Measurements from ENCODE around the gene FZD7. TPM values are rescaled to one million over a fixed set of nuclear protein-coding genes. Genes with fewer than 3 reads are reported as not detected.

The FZD7 gene
- total and polyA plus RNA-seq, 7 donors, result 1.8 to 32.1 (median 9.5) TPM

- H3K27ac ChIP-seq, result no peak overlapping the region
- ATAC-seq (no peak), DNase-seq (no peak)
- intact Hi-C loops (cut with DNase I), result no loop called here
- no peak overlapping the region for H3K4me3 ChIP-seq
- peaks cover 13% of the 10 kb centered on the region for H3K4me1 ChIP-seq
- TF ChIP-seq, protein P1, sequence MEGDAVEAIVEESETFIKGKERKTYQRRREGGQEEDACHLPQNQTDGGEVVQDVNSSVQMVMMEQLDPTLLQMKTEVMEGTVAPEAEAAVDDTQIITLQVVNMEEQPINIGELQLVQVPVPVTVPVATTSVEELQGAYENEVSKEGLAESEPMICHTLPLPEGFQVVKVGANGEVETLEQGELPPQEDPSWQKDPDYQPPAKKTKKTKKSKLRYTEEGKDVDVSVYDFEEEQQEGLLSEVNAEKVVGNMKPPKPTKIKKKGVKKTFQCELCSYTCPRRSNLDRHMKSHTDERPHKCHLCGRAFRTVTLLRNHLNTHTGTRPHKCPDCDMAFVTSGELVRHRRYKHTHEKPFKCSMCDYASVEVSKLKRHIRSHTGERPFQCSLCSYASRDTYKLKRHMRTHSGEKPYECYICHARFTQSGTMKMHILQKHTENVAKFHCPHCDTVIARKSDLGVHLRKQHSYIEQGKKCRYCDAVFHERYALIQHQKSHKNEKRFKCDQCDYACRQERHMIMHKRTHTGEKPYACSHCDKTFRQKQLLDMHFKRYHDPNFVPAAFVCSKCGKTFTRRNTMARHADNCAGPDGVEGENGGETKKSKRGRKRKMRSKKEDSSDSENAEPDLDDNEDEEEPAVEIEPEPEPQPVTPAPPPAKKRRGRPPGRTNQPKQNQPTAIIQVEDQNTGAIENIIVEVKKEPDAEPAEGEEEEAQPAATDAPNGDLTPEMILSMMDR (IDR thresholded peaks at IDR 0.05), result no peak
- H3K36me3 ChIP-seq (ENCODE audit: insufficient read depth in 1 of 2, low read depth in 1 of 2), result no peaks in the 10 kb centered on the region
- H3K27me3 ChIP-seq (ENCODE audit: insufficient read depth in 3 of 3, low read length in 2 of 3), result no peaks in the 10 kb centered on the region
- H3K9me3 ChIP-seq, result no peaks in the 10 kb centered on the region
- WGBS, 3 donors, result 75 to 82% (median 76%) methylated on average over 3 of the region's 3 CpGs
Measured at GRCh38 chr2:202005272-202005887, 28.3 kb upstream of the FZD7 start.

- Histone ChIP-seq H3K27ac (no peak overlapping the region), H3K4me1 (peaks cover 13% of the 10 kb centered on the region), H3K9me3 (no peaks in the 10 kb centered on the region), H3K36me3 (ENCODE audit: insufficient read depth in 1 of 2, low read depth in 1 of 2) (no peaks in the 10 kb centered on the region), H3K4me3 (no peak overlapping the region), H3K27me3 (ENCODE audit: insufficient read depth in 3 of 3, low read length in 2 of 3) (no peaks in the 10 kb centered on the region)
- DNase-seq, result no peak
- TF ChIP-seq, protein P1 (IDR thresholded peaks at IDR 0.05), result no peak
- 83 to 90% (median 86%) methylated on average over 1 of the region's 1 CpG for WGBS, 3 donors
- intact Hi-C loops (cut with DNase I), result no loop called here
- ATAC-seq, result no peak
Measured at GRCh38 chr2:202006301-202006700, 27.4 kb upstream of the FZD7 start.

GRCh38 chr2:202007015-202007982 lies 26.4 kb upstream of the FZD7 start:
- no peaks in the 10 kb centered on the region for H3K36me3 ChIP-seq (ENCODE audit: insufficient read depth in 1 of 2, low read depth in 1 of 2)
- intact Hi-C loops (cut with DNase I), result no loop called here
- DNase-seq (no peak), ATAC-seq (no peak)
- H3K27me3 ChIP-seq (ENCODE audit: insufficient read depth in 3 of 3, low read length in 2 of 3), result no peaks in the 10 kb centered on the region
- peaks cover 13% of the 10 kb centered on the region for H3K4me1 ChIP-seq
- H3K27ac ChIP-seq, result no peak overlapping the region
- WGBS, 3 donors, result 73 to 90% (median 80%) methylated on average over 7 of the region's 7 CpGs
- TF ChIP-seq, protein P1 (IDR thresholded peaks at IDR 0.05), result no peak
- no peaks in the 10 kb centered on the region for H3K9me3 ChIP-seq
- no peak overlapping the region for H3K4me3 ChIP-seq

DNA sequence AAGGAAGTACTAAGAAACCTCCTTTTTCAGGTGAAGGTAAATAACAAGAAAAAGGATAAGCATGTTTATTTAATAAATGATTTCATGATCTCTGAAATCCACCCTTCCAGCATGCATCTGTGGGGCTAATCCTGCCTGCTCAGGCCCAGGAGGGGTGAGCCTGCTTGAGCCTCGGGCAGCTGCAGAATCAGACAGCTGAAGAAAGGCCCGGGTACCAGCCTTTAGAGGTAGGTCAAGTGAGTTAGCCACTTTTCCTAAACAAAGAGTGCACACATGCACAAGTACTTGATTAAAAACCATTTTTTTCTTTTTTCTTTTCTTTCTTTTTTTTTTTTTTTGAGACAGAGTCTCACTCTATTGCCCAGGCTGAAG lies 25.7 kb upstream of the FZD7 start:
- intact Hi-C loops (cut with DNase I), result no loop called here
- Histone ChIP-seq H3K27ac (peak overlapping the region; percentile 85), H3K4me3 (no peak overlapping the region), H3K9me3 (no peaks in the 10 kb centered on the region), H3K27me3 (ENCODE audit: insufficient read depth in 3 of 3, low read length in 2 of 3) (no peaks in the 10 kb centered on the region), H3K36me3 (ENCODE audit: insufficient read depth in 1 of 2, low read depth in 1 of 2) (no peaks in the 10 kb centered on the region), H3K4me1 (peaks cover 13% of the 10 kb centered on the region)
- TF ChIP-seq, protein P1 (IDR thresholded peaks at IDR 0.05), result no peak
- ATAC-seq (no peak), DNase-seq (no peak)
- WGBS, 3 donors, result 59 to 86% (median 78%) methylated on average over 2 of the region's 2 CpGs
